Activated naive CD8-positive, alpha-beta T cell treated with anti-CD3 and anti-CD28 coated beads, Interleukin-2, amount 50 U/mL, for 24 hours (primary cell): ENCODE measurements around the gene TRAPPC13.
"Not testable (repeated sequence)": the region's sequence is repeated elsewhere in the genome, so short reads cannot be mapped to it uniquely, and the experiment has no call there.

Experiments
- ATAC-seq: fragments of 150-1000 bp; cut with Tn5 transposase; one replicate; pipeline ENCODE4 v1.10.0; 2021
- DNase-seq: peaks from one replicate; pipeline ENCODE4 v3.0.0; 2021
- H3K27ac Mint-ChIP-seq: one replicate; pipeline ENCODE4 v1.8.0; 2021; ENCODE audit warnings: mild to moderate bottlenecking, mixed read lengths
- H3K27me3 Mint-ChIP-seq: one replicate; pipeline ENCODE4 v1.8.0; 2021; ENCODE audit warnings: mixed read lengths
- H3K36me3 Mint-ChIP-seq: one replicate; pipeline ENCODE4 v1.8.0; 2021; ENCODE audit warnings: low read depth, mixed read lengths
- H3K4me1 Mint-ChIP-seq: one replicate; pipeline ENCODE4 v1.8.0; 2021; ENCODE audit warnings: mixed read lengths
- H3K4me3 Mint-ChIP-seq: one replicate; pipeline ENCODE4 v1.8.0; 2021; ENCODE audit warnings: mild to moderate bottlenecking, moderate library complexity, mixed read lengths
- H3K9me3 Mint-ChIP-seq: one replicate; pipeline ENCODE4 v1.8.0; 2021; ENCODE audit warnings: mixed read lengths

TRAPPC13 gene, protein sequence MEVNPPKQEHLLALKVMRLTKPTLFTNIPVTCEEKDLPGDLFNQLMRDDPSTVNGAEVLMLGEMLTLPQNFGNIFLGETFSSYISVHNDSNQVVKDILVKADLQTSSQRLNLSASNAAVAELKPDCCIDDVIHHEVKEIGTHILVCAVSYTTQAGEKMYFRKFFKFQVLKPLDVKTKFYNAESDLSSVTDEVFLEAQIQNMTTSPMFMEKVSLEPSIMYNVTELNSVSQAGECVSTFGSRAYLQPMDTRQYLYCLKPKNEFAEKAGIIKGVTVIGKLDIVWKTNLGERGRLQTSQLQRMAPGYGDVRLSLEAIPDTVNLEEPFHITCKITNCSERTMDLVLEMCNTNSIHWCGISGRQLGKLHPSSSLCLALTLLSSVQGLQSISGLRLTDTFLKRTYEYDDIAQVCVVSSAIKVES

DNA sequence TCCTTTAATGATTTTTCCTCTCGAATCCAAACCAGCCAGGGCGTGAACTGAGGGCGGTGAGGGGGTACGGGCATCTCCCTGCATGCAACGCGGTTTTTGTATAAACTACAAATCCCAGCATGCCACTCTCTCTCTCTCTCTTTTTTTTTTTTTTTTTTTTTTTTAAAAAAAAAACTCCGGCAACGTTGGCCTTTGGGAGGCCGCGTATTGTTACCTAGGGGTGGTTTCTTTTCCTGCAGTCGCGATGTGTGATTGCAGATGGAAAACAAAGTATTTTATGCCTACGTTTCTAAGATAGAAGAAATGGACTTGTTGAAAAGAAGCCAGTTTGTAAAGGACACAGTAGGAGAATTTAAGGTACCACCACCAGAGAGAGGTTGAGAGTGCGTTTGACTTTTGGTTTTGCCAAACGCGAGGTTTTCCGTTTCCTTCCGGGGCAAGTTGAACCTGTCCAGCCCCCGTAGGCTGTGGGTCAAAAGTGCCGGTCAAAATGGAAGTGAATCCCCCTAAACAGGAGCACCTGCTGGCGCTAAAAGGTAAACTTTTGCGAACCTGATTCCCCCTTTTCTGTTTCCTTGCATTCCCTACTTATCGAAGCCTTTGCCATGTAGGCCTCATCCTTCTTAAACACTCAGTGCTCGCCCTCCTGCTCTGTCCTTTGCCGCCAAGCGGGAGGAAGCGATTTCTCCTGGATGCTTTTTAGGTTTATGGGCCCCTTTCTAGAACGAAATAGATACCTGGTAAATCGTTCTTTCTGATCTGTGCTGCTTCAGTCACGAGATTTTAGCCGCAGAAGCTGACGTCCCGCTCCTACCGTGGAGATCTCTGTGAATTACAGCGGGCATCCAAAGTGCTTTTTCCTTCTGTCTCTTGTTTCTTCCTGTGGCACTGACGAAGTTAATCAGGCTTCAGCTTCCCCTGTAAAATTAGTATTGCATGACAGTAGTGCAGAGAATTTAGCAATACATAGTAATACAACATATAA lies at the start of gene TRAPPC13, which contains the start of gene SHLD3:
Gene TRAPPC13, plus strand, starts transcription at position 457 of the 985 bp plus-strand sequence. Its CDS starts 34 bp downstream, at position 491.
Gene SHLD3, plus strand, starts transcription at position 457 of the 985 bp plus-strand sequence. CDS start 4,561 bp downstream, outside the sequence.
- Mint-ChIP-seq H3K4me1 (peaks cover 47% of the 10 kb centered on the region), H3K27me3 (no peaks in the 10 kb centered on the region), H3K4me3 (peak within 1 kb of the TSS; percentile 99), H3K9me3 (no peaks in the 10 kb centered on the region), H3K27ac (peak within 1 kb of the TSS; percentile 99), H3K36me3 (peaks cover 22% of the 10 kb centered on the region)
- peak; percentile 80 for ATAC-seq
- peak; percentile 73 for DNase-seq

- peak overlapping the region; percentile 28 for H3K27ac Mint-ChIP-seq
- ATAC-seq (no peak), DNase-seq (no peak)
- H3K9me3 Mint-ChIP-seq, result no peaks in the 10 kb centered on the region
- no peaks in the 10 kb centered on the region for H3K27me3 Mint-ChIP-seq
- H3K4me1 Mint-ChIP-seq, result peaks cover 7% of the 10 kb centered on the region
- no peak overlapping the region for H3K4me3 Mint-ChIP-seq
- H3K36me3 Mint-ChIP-seq, result peaks cover 30% of the 10 kb centered on the region
These were observed 47.7 kb upstream of the TRAPPC13 start for GRCh38 chr5:65577141-65577540.

DNA sequence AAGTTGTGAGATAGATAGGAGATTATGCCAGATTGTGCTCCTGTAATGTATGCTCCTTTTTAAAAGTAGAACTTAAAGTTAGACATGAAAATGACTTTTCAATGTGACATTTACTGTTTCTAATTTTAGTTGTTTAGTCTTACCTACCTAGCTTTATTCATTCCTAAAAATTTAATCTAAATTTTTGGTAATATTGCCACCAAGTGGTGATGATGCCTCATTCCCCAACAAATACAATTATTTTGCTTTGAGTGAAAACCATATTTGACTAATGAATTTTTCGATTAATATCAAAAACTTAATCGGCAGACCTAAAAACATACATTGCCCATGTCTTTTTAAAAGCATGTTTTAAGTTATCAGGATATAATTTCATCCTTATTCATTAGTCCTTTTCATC lies 36.1 kb upstream of the TRAPPC13 start:
- H3K36me3 Mint-ChIP-seq, result peaks cover 18% of the 10 kb centered on the region
- no peaks in the 10 kb centered on the region for H3K9me3 Mint-ChIP-seq
- H3K27me3 Mint-ChIP-seq, result no peaks in the 10 kb centered on the region
- DNase-seq (no peak), ATAC-seq (no peak)
- no peak overlapping the region for H3K27ac Mint-ChIP-seq
- H3K4me1 Mint-ChIP-seq, result no peaks in the 10 kb centered on the region
- no peak overlapping the region for H3K4me3 Mint-ChIP-seq

DNA sequence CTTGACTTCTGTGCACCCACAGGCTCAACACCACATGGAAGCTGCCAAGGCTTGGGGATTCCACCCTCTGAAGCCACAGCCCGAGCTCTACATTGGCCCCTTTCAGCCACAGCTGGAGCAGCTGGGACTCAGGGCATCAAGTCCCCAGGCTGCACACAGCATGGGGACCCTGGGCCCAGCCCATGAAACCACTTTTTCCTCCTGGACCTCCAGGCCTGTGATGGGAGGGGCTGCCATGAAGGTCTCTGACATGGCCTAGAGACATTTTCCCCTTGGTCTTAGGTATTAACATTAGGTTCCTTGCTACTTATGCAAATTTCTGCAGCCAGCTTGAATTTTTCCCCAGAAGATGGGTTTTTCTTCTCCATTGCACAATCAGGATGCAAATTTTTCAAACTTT lies 23.1 kb upstream of the TRAPPC13 start:
- not testable (repeated sequence) for H3K27me3 Mint-ChIP-seq, H3K27ac Mint-ChIP-seq, H3K4me1 Mint-ChIP-seq, H3K4me3 Mint-ChIP-seq, DNase-seq, ATAC-seq
- peaks cover 12% of the 10 kb centered on the region for H3K9me3 Mint-ChIP-seq
- H3K36me3 Mint-ChIP-seq, result peaks cover 63% of the 10 kb centered on the region

GRCh38 chr5:65611524-65611923 lies 13.3 kb upstream of the TRAPPC13 start:
- no peak for DNase-seq
- Mint-ChIP-seq H3K4me3 (no peak overlapping the region), H3K27ac (no peak overlapping the region), H3K4me1 (no peaks in the 10 kb centered on the region), H3K9me3 (no peaks in the 10 kb centered on the region), H3K36me3 (peaks cover 44% of the 10 kb centered on the region), H3K27me3 (no peaks in the 10 kb centered on the region)
- no peak for ATAC-seq

DNA sequence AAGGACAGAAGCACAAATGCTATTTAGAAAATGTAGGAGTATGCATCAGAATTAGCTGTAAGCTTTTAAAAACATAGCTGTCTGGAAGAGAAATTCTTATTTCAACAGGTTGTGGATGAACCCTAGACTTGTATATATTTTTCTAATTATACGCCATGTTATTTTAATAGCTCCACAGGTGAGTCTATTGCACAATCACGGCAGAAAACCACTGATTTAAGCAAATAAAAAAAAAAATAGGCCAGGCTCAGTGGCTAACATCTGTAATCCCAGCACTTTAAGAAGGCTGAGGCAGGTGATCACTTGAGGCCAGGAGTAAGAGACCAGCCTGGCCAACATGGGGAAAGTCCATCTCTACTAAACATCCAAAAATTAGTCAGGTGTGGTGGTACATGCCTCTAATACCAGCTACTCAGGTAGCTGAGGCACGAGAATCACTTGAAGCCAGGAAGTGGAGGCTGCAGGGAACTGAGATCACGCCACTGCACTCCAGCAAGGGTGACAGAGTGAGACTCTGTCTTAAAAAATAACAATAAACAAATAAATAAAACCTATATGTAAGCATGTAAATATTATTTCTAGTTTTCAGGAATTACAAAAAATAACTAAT lies 12.4 kb upstream of the TRAPPC13 start:
- ATAC-seq, result no peak
- H3K27me3 Mint-ChIP-seq, result no peaks in the 10 kb centered on the region
- H3K9me3 Mint-ChIP-seq, result no peaks in the 10 kb centered on the region
- H3K4me3 Mint-ChIP-seq, result no peak overlapping the region
- H3K4me1 Mint-ChIP-seq, result no peaks in the 10 kb centered on the region
- no peak for DNase-seq
- peaks cover 41% of the 10 kb centered on the region for H3K36me3 Mint-ChIP-seq
- no peak overlapping the region for H3K27ac Mint-ChIP-seq

DNA sequence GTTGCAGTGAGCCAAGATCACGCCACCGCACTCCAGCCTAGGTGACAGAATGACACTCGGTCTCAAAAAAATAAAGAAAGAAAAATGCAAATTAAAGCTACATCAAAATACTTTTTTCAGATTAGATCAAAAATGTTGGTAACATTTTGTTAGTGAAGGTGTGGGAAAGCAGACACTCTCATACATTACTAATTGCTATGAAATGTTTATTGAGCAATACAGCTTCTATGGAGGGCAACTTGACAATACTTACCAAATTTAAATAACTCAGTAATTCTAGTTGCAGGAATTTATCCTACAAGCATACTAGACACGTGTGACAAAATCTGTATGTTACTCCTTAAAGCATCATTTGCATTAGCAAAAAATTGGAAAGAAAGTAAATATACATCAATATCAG lies 4.8 kb upstream of the TRAPPC13 start:
- Mint-ChIP-seq H3K27ac (no peak overlapping the region), H3K9me3 (no peaks in the 10 kb centered on the region), H3K4me3 (no peak overlapping the region), H3K27me3 (no peaks in the 10 kb centered on the region), H3K36me3 (peaks cover 6% of the 10 kb centered on the region), H3K4me1 (peaks cover 32% of the 10 kb centered on the region)
- ATAC-seq, result no peak
- DNase-seq, result no peak

GRCh38 chr5:65621961-65622360 lies 2.9 kb upstream of the TRAPPC13 start:
- DNase-seq, ATAC-seq, H3K9me3 Mint-ChIP-seq, H3K27me3 Mint-ChIP-seq, H3K27ac Mint-ChIP-seq: not testable (repeated sequence)
- peaks cover 10% of the 10 kb centered on the region for H3K36me3 Mint-ChIP-seq
- peak overlapping the region; percentile 99 for H3K4me3 Mint-ChIP-seq
- H3K4me1 Mint-ChIP-seq, result peaks cover 40% of the 10 kb centered on the region

GRCh38 chr5:65623482-65623881 lies 1.3 kb upstream of the TRAPPC13 start:
- Mint-ChIP-seq H3K4me1 (peaks cover 50% of the 10 kb centered on the region), H3K27me3 (no peaks in the 10 kb centered on the region), H3K9me3 (no peaks in the 10 kb centered on the region), H3K36me3 (peaks cover 16% of the 10 kb centered on the region), H3K27ac (peak overlapping the region; percentile 99), H3K4me3 (peak overlapping the region; percentile 99)
- DNase-seq, result no peak
- no peak for ATAC-seq

- H3K4me1 Mint-ChIP-seq, result peaks cover 48% of the 10 kb centered on the region
- no peaks in the 10 kb centered on the region for H3K9me3 Mint-ChIP-seq
- peak; percentile 87 for DNase-seq
- H3K27ac Mint-ChIP-seq, result peak within 1 kb of the TSS; percentile 99
- ATAC-seq, result peak; percentile 99
- peaks cover 16% of the 10 kb centered on the region for H3K36me3 Mint-ChIP-seq
- H3K27me3 Mint-ChIP-seq, result no peaks in the 10 kb centered on the region
- H3K4me3 Mint-ChIP-seq, result peak within 1 kb of the TSS; percentile 99
These were observed 729 bp upstream of the TRAPPC13 start, which contains the start of gene TRIM23 for GRCh38 chr5:65624025-65624570. TSS of gene TRIM23 (minus strand) at chr5:65624333. CDS start at chr5:65624274, 59 bp downstream.

DNA sequence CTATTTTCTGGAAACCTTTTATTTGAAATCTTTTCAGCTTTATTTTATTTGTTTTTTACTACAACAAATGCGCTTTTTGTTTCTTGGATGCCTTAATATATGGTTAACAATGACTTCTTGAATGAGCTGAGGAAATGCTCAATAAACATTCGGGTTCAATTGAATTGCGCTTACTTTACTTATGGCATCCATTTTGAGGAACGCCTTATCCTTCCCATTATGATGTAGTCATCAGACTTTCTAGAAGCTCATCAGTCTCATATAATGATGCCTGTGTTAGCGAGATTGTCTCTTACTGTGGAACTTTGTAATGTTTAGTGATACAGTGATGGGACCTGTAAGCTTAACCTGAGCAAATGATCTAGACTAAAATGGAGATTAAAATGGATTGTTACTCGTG lies 916 bp downstream of the TRAPPC13 start:
- no peak for ATAC-seq
- H3K27ac Mint-ChIP-seq, result peak overlapping the region; percentile 99
- H3K4me3 Mint-ChIP-seq, result peak overlapping the region; percentile 99
- H3K36me3 Mint-ChIP-seq, result peaks cover 24% of the 10 kb centered on the region
- no peak for DNase-seq
- H3K27me3 Mint-ChIP-seq, result no peaks in the 10 kb centered on the region
- no peaks in the 10 kb centered on the region for H3K9me3 Mint-ChIP-seq
- H3K4me1 Mint-ChIP-seq, result peaks cover 48% of the 10 kb centered on the region

- H3K4me1 Mint-ChIP-seq, result peaks cover 20% of the 10 kb centered on the region
- no peak overlapping the region for H3K27ac Mint-ChIP-seq
- no peaks in the 10 kb centered on the region for H3K9me3 Mint-ChIP-seq
- DNase-seq, result no peak
- no peaks in the 10 kb centered on the region for H3K27me3 Mint-ChIP-seq
- H3K36me3 Mint-ChIP-seq, result peaks cover 15% of the 10 kb centered on the region
- no peak for ATAC-seq
- no peak overlapping the region for H3K4me3 Mint-ChIP-seq
These were observed 6.2 kb downstream of the TRAPPC13 start for GRCh38 chr5:65630981-65631380.

- DNase-seq, result no peak
- H3K4me1 Mint-ChIP-seq, result no peaks in the 10 kb centered on the region
- no peak for ATAC-seq
- H3K4me3 Mint-ChIP-seq, result no peak overlapping the region
- no peak overlapping the region for H3K27ac Mint-ChIP-seq
- H3K27me3 Mint-ChIP-seq, result no peaks in the 10 kb centered on the region
- H3K36me3 Mint-ChIP-seq, result peaks cover 24% of the 10 kb centered on the region
- H3K9me3 Mint-ChIP-seq, result peaks cover 5% of the 10 kb centered on the region
These were observed 15.4 kb downstream of the TRAPPC13 start for GRCh38 chr5:65640240-65640639.

- ATAC-seq, result no peak
- Mint-ChIP-seq H3K36me3 (peaks cover 10% of the 10 kb centered on the region), H3K4me1 (no peaks in the 10 kb centered on the region), H3K9me3 (no peaks in the 10 kb centered on the region), H3K27ac (no peak overlapping the region), H3K27me3 (no peaks in the 10 kb centered on the region), H3K4me3 (no peak overlapping the region)
- no peak for DNase-seq
These were observed 22.1 kb downstream of the TRAPPC13 start for GRCh38 chr5:65646938-65647337.
